Astrocyte (in vitro differentiated cells and primary cell): ENCODE data around the gene SLC48A1. TPM values are rescaled to one million over a fixed set of nuclear protein-coding genes. Genes with fewer than 3 reads are reported as not detected.

Experiments used
- DNase-seq: peaks from one replicate; pipeline ENCODE4 v3.0.0-alpha.2; 2010; ENCODE audit warnings: low read depth
- FAIRE-seq: peaks from 2 replicates; lab custom pipeline; 2011; peaks lifted over from hg19 to GRCh38; lab: Jason Lieb, UNC
- H2AFZ ChIP-seq: 2 replicates; pipeline ENCODE4 v1.6.0; 2012; ENCODE audit warnings: low read depth, low read length, inconsistent platforms
- H3K27ac ChIP-seq: 2 replicates; pipeline ENCODE4 v1.5.1; 2011; ENCODE audit warnings: low read depth, low read length, inconsistent platforms
- H3K27me3 ChIP-seq: 2 replicates; pipeline ENCODE4 v1.6.0; 2011; ENCODE audit warnings: low read length, inconsistent platforms; ENCODE audit not compliant: insufficient read depth
- H3K36me3 ChIP-seq: 2 replicates; pipeline ENCODE4 v1.5.1; 2011; ENCODE audit warnings: low read length, inconsistent platforms; ENCODE audit not compliant: insufficient read depth
- H3K4me1 ChIP-seq: 2 replicates; pipeline ENCODE4 v1.5.1; 2011; ENCODE audit warnings: low read length, inconsistent platforms; ENCODE audit not compliant: insufficient read depth
- H3K4me2 ChIP-seq: 2 replicates; pipeline ENCODE4 v1.6.0; 2012; ENCODE audit warnings: low read length, inconsistent platforms
- H3K4me3 ChIP-seq: 2 replicates; pipeline ENCODE4 v1.5.1; 2011; ENCODE audit warnings: low read depth, mild to moderate bottlenecking, low read length, inconsistent platforms; ENCODE audit not compliant: insufficient read depth
- H3K79me2 ChIP-seq: 2 replicates; pipeline ENCODE4 v1.6.0; 2012; ENCODE audit warnings: mild to moderate bottlenecking, low read length, inconsistent platforms; ENCODE audit not compliant: insufficient read depth
- H3K9ac ChIP-seq: 2 replicates; pipeline ENCODE4 v1.6.0; 2012; ENCODE audit warnings: mild to moderate bottlenecking, low read length, inconsistent platforms
- H3K9me3 ChIP-seq: 2 replicates; pipeline ENCODE4 v1.5.1; 2012; ENCODE audit warnings: low read depth, mild to moderate bottlenecking, low read length, inconsistent platforms; ENCODE audit not compliant: insufficient read depth
- H4K20me1 ChIP-seq: 2 replicates; pipeline ENCODE4 v1.6.0; 2012; ENCODE audit warnings: low read length, inconsistent platforms; ENCODE audit not compliant: insufficient read depth
- H3K27ac Mint-ChIP-seq: one replicate; pipeline ENCODE4 v1.8.0; 2021; ENCODE audit warnings: mild to moderate bottlenecking, mixed read lengths; ENCODE audit not compliant: unreplicated experiment
- H3K27me3 Mint-ChIP-seq: one replicate; pipeline ENCODE4 v1.8.0; 2021; ENCODE audit warnings: low read depth, mixed read lengths; ENCODE audit not compliant: unreplicated experiment
- H3K36me3 Mint-ChIP-seq: one replicate; pipeline ENCODE4 v1.8.0; 2021; ENCODE audit warnings: low read depth, mixed read lengths; ENCODE audit not compliant: unreplicated experiment
- H3K4me1 Mint-ChIP-seq: one replicate; pipeline ENCODE4 v1.8.0; 2021; ENCODE audit warnings: low read depth, mixed read lengths; ENCODE audit not compliant: unreplicated experiment
- H3K4me3 Mint-ChIP-seq: one replicate; pipeline ENCODE4 v1.8.0; 2021; ENCODE audit warnings: mild to moderate bottlenecking, moderate library complexity, mixed read lengths; ENCODE audit not compliant: unreplicated experiment
- H3K9me3 Mint-ChIP-seq: one replicate; pipeline ENCODE4 v1.8.0; 2021; ENCODE audit warnings: mild to moderate bottlenecking, mixed read lengths; ENCODE audit not compliant: unreplicated experiment
- EZH2 ChIP-seq: IDR thresholded peaks from 2 replicates; pipeline ENCODE4 v1.6.1; 2012; ENCODE audit warnings: mild to moderate bottlenecking, low read length, inconsistent platforms; ENCODE audit not compliant: insufficient read depth
- total RNA-seq: library from RNA; stranded (reverse); gene quantifications from 2 replicates; pipeline ENCODE4 v1.2.1, GENCODE V29; 2021
- TF ChIP-seq, protein P1 (sequence below): IDR thresholded peaks from 2 replicates; pipeline ENCODE4 v1.5.1; 2011; ENCODE audit warnings: low read depth, mild to moderate bottlenecking, inconsistent platforms, low read length, moderate library complexity; ENCODE audit not compliant: insufficient read depth

Gene SLC48A1
- total RNA-seq, 1 donor from 2014 or later, result 23.8 TPM

DNA sequence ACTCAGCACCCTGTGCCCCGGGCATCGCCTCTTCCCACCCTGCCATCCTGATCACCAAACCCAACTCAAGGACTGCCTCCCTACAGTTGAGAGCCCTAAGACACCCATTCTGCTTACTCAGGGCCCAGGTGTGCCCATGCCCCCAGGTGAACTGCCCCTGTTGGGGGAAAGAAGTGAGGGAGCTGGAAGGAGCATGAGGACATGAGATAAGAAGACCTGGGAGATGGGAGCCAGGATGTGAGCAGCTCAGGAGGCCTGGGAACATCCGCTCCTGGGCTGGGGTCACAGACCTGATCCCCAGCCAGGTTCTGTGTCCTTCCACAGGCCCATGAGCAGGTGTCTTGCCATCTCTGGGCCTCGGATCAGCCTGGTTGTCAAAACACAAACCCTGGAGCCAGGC lies 20.9 kb upstream of the SLC48A1 start:
- H3K4me2 ChIP-seq, result no peak overlapping the region
- Mint-ChIP-seq H3K27me3 (peaks cover 39% of the 10 kb centered on the region), H3K9me3 (no peaks in the 10 kb centered on the region), H3K4me3 (no peak overlapping the region), H3K27ac (no peak overlapping the region), H3K4me1 (peaks cover 16% of the 10 kb centered on the region), H3K36me3 (peaks cover 17% of the 10 kb centered on the region)
- FAIRE-seq (no peak), DNase-seq (no peak)
- no peak overlapping the region for H2AFZ ChIP-seq
- peaks cover 15% of the 10 kb centered on the region for H3K4me1 ChIP-seq
- H3K27me3 ChIP-seq, result no peaks in the 10 kb centered on the region
- H3K36me3 ChIP-seq, result no peaks in the 10 kb centered on the region
- no peak overlapping the region for H3K27ac ChIP-seq
- H3K9ac ChIP-seq, result no peak overlapping the region
- no peak for TF ChIP-seq EZH2
- TF ChIP-seq, protein P1, sequence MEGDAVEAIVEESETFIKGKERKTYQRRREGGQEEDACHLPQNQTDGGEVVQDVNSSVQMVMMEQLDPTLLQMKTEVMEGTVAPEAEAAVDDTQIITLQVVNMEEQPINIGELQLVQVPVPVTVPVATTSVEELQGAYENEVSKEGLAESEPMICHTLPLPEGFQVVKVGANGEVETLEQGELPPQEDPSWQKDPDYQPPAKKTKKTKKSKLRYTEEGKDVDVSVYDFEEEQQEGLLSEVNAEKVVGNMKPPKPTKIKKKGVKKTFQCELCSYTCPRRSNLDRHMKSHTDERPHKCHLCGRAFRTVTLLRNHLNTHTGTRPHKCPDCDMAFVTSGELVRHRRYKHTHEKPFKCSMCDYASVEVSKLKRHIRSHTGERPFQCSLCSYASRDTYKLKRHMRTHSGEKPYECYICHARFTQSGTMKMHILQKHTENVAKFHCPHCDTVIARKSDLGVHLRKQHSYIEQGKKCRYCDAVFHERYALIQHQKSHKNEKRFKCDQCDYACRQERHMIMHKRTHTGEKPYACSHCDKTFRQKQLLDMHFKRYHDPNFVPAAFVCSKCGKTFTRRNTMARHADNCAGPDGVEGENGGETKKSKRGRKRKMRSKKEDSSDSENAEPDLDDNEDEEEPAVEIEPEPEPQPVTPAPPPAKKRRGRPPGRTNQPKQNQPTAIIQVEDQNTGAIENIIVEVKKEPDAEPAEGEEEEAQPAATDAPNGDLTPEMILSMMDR, result no peak
- H4K20me1 ChIP-seq, result no peaks in the 10 kb centered on the region
- no peaks in the 10 kb centered on the region for H3K79me2 ChIP-seq
- H3K9me3 ChIP-seq, result no peaks in the 10 kb centered on the region
- no peak overlapping the region for H3K4me3 ChIP-seq

DNA sequence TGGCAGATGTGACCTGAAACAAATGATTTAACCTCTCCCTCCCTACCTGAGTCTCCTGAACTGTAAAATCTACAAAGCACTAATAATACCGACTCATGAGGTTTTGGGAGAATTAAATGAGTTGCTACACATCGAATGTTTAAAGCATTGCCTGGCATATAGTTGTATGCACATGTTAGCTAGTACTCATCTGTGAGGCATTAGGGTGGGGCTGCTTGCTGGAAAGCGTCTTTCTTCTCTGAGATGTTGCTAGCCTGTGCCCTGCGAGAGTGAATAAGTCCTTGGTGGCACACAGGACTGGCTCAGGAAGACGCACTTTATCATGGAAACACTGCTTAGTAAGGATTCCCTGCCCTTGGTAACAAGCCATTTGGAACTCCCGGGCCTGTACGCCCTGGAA lies 20.5 kb upstream of the SLC48A1 start:
- H3K4me3 Mint-ChIP-seq, result no peak overlapping the region
- no peak overlapping the region for H3K4me2 ChIP-seq

More for the DNA sequence above, 20.5 kb upstream of the SLC48A1 start:
- Mint-ChIP-seq H3K4me1 (peaks cover 20% of the 10 kb centered on the region), H3K27me3 (peaks cover 39% of the 10 kb centered on the region), H3K36me3 (peaks cover 18% of the 10 kb centered on the region), H3K9me3 (no peaks in the 10 kb centered on the region), H3K27ac (no peak overlapping the region)
- H2AFZ ChIP-seq, result no peak overlapping the region
- TF ChIP-seq, protein P1, result no peak
- no peak for TF ChIP-seq EZH2
- DNase-seq, result peak; percentile 39
- H3K36me3 ChIP-seq, result no peaks in the 10 kb centered on the region
- H3K9me3 ChIP-seq, result no peaks in the 10 kb centered on the region
- no peak overlapping the region for H3K9ac ChIP-seq
- H3K4me1 ChIP-seq, result peaks cover 15% of the 10 kb centered on the region
- no peaks in the 10 kb centered on the region for H3K27me3 ChIP-seq
- no peak for FAIRE-seq
- no peak overlapping the region for H3K4me3 ChIP-seq
- no peaks in the 10 kb centered on the region for H4K20me1 ChIP-seq
- no peaks in the 10 kb centered on the region for H3K79me2 ChIP-seq
- no peak overlapping the region for H3K27ac ChIP-seq
